Stimulated activated CD4-positive, alpha-beta T cell treated with anti-CD3 and anti-CD28 coated beads, Interleukin-1b, Interleukin-23, amount 100 ng/mL, for 4 hours (primary cell): ENCODE data around the gene DGLUCY.
"Not testable (repeated sequence)": the region's sequence is repeated elsewhere in the genome, so short reads cannot be mapped to it uniquely, and the experiment has no call there.

Experiments used
- DNase-seq, 2 donors: peaks; one replicate each; pipeline ENCODE4 v3.0.0-alpha.2; 2020; ENCODE audit warnings: low read depth in 2 of 2

The DGLUCY gene

DNA sequence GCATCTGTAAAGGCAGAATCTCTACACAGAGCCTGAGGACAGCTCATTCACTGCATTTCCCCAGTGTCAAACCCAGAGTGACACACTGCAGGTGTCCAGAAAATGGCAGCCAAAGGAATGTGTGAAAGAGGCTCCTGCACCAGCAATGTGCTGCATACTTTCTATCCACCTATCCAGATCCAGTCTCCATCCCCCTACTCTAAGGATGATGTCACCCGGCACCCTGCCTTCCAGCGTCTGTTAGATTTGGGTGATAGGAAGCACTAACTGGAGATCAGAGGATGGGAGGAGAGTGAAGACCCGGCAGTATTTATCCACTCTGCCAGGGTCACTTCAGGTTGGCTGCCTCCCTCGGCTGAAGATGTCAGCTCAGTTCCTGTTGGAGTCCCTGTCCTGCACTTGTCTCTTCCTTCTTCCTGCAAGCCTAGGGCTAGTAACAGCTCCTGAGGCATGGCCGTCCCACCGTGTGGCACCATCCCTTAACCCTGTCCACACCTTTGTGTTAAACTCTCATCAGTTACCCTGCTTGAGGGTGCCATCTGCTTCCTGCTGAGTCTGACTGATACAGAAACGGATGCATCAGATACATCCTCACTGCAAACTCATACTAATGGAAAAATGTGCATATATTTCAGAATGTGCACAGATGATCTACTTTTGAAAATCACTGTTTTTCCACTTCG, 143.6 kb downstream of the DGLUCY start:
- DNase-seq = no peak

DNA sequence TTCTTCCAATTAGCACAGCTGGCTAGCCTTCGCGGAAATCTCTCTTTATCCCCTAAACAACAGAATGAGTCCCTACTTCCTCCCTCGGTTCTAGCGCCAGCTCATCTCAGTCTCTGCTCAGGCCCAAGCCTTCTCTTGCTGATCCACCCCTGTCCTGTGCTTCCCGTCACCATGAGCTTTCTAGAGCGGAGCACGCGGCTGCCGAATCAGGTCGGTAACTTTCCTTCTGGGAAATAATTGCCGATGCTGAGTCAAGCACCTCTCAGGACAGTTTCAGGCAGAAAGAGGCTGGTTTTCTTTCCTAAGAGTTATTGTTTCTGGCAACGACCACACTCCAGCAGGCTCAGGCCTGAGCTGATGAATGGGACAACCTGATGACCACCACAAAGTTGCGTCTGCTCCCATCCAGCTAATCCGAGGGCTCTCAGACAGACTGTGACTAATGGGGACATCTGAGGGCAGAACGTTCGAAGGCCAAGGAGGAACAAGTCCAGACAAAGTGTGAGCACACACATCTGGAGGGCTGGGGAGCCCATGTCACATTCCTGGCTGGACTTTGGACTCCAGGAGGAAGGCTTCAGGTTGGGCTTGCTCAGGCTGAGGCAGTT, 144.2 kb downstream of the DGLUCY start:
- DNase-seq = no peak

DNA sequence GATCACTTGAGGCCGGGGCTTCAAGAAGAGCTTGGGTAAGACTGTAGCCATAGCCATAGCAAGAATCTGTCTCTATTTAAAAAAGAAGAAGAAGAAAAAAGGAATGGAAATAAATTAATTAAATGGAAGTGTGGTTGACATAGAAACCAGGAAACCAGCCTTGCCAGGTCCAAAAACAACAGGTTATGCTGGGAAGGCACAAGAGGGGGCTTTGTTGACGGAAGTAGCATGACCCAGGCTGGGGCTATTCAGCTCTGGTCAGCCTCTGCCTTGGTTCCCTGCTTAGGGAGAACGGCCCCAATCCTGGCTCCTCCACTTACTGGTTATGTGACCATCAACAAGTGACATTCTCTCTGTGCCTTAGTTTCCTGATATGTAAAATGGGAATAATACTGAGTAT, 145.0 kb downstream of the DGLUCY start:
- no peak for DNase-seq

DNA sequence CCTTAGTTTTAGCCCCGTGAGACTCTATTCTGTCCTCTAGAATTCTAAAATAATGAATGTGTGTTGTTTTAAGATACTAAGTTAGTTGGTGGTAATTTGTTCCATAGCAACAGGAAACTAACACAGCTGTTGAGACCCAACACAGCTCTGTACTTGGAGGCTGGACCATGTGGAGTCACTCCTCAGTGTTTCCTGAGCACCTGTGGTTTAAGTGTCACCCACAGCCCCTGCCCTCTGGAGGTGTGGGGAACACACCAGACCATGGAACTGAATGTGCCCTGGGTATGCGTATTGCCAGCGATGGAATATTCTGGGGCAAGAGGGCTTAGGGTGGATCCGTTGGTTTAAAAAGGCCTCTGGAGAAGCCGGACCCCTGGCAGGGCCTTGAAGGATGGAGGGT, 147.2 kb downstream of the DGLUCY start:
- DNase-seq = no peak

DNA sequence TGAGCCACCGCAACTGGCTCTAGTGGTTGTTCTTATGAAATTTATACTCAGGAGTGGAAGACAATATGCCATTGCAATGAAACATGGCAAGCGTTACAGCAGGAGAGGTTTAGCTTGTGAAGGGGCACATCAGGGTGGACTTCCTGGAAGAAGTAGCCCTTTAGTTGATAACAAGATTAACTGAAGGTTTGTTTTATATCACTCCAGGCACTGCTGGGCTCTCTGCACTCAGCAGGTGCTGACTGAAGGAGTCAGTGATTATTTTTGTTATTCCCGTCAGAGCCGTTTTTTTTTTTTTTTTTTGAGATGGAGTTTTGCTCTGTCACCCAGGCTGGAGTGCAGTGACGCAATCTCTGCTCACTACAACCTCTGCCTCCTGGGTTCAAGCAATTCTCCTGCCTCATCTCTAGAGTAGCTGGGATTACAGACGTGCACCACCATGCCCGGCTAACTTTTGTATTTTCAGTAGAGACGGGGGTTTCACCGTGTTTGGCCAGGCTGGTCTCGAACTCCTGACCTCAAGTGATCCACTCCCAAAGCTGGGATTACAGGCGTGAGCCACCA, 148.2 kb downstream of the DGLUCY start:
- no peak for DNase-seq

- no peak for DNase-seq
Measured at GRCh38 chr14:91263329-91263728, 149.5 kb downstream of the DGLUCY start.

DNA sequence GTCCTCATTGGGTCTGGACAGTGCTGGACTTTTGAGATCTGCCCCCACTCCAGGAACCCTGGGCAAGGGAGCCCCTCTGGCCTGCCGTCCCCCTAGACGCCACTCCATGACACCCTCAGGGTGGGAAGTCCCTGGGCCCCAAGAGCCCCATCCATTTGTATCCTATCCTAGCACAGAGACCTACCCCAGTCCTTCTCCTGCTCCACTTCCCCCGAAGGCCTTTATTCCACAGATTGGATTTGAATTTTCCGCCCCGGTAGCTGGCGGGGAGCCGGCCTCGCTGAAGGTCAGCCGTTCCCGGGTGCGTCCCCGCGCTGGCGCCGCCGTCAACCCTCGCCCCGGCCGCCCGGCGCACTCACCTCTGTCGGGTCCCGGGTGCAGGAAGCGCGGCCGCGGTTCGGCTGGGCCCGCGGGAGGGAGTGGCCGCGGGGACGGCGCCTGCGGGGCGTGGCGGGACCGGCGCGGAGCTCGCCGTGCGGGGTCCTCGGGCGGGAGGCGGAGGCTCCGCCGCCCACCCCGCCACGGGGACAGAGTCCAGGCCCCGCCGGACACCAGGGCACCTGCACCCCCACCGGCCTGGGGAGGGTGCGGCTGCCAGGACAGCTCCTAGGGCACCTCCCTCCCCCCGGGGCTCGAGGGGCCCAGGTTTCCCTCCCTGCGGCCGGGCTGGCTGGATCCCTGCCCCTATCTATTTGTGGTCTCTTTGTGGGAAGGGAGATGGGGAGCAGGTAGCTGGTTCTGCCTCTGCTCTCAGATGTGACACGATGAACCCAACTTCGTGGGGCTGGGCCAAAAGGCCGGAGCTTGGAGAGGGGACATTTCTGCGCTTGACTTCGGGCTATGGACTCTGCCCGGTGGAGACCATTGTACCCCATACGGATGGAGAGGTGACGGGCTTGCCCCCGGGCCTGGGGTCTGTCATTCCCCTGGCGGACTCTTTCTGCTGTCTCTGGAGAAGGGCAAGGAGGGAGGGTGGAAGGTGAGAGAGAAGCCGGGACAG, 150.6 kb downstream of the DGLUCY start:
- peak in 1 of 2 donors; percentile 25 for DNase-seq

- DNase-seq = no peak
Measured at GRCh38 chr14:91265404-91265803, 151.5 kb downstream of the DGLUCY start.

DNA sequence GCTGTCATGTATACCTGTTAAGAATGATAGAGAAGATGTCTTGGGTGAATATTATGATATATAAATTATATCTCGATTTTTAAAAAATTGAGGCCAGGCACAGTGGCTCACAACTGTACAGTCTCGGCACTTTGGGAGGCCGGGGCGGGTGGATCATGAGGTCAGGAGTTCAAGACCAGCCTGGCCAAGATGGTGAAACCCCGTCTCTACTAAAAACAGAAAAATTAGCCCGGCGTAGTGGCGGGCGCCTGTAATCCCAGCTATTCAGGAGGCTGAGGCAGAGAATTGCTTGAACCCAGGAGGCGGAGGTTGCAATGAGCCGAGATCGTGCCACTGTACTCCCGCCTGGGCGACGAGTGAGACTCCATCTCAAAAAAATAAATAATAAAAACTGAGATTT, 152.4 kb downstream of the DGLUCY start:
- not testable (repeated sequence) for DNase-seq

DNA sequence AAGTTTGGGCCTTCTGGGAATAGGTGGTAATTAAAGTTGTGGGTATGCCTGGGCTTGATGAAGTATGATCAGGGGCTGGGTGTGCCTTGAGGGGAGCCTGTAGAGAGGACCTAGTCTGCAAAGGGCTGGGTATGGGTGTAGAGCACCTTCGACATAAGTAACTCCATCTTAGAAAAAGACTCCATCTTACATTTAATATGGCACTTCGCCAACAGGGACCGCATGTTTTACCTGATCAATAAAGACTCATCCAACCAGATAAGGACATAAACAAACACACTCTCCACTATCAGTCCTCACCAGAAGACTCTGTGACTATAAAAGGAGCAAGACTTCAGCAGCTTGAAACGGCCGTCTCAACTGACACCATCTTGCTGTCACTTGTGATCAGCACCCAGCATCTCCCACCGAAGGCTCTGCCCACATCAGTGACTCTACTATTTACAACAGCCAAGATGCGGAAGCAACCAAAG, 154.1 kb downstream of the DGLUCY start:
- DNase-seq = no peak

DNA sequence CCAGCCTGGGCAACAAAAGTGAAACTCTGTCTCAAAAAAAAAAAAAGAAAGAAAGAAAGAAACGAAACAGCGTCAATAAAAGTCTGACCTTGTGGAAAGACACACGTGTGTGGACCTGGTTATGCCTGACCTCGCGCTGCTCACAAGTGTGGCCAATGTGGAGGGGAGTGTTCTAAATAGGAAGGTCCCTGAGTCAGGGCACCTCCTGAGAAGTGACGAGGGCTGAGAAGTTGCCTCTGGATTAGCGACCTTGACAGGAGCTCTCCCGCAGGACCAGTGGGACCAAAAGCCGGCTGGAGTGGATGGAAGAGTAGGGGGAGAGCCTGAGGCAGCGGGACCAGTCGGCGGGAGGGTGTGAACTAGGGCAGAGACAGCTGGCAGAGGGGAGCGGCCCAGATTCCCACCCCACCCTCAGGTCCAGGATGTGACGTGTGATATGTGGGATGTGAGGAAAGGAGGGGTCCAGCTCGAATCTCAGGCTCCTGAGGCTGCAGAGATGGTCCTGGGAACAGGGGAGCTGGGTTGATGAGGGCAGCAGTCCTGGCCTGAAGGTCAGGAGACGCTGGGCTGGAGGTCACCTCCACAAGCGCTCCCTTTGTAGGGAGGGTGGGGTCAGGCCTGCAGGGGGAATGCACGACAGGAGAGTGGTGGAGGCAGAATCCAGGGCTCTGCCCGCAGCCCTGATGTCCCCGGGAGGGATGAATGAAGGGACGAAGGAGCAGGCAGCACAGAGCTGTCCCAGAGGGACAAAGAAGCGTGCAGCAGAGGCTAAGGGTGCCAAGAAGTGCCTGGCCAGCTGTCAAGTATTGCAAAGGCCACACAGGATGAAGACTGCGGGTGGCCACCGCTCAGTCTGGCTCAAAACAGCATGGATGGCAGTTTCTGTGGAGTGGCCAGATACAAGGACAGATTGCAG, 155.5 kb downstream of the DGLUCY start:
- no peak for DNase-seq

- no peak for DNase-seq
Measured at GRCh38 chr14:91270188-91270587, 156.3 kb downstream of the DGLUCY start.

DNA sequence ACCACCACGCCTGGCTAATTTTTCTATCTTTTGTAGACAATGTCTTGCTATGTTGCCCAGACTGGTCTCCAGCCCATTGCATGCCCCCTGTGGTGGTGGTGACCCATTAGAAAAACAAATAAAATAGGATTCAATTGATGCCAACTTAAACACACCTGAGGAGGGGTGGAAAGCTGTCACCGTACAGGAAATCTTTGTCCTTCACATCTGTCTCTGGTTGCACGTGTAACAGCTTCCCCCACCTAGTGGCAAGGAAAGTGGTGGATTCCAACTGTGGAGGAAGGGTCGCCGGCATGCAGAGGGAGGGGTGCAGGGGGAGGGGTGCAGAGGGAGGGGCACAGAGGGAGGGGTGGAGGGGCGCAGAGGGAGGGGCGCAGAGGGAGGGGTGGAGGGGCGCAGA, 156.7 kb downstream of the DGLUCY start:
- DNase-seq = no peak

GRCh38 chr14:91271639-91272038, 157.8 kb downstream of the DGLUCY start:
- DNase-seq = no peak

DNA sequence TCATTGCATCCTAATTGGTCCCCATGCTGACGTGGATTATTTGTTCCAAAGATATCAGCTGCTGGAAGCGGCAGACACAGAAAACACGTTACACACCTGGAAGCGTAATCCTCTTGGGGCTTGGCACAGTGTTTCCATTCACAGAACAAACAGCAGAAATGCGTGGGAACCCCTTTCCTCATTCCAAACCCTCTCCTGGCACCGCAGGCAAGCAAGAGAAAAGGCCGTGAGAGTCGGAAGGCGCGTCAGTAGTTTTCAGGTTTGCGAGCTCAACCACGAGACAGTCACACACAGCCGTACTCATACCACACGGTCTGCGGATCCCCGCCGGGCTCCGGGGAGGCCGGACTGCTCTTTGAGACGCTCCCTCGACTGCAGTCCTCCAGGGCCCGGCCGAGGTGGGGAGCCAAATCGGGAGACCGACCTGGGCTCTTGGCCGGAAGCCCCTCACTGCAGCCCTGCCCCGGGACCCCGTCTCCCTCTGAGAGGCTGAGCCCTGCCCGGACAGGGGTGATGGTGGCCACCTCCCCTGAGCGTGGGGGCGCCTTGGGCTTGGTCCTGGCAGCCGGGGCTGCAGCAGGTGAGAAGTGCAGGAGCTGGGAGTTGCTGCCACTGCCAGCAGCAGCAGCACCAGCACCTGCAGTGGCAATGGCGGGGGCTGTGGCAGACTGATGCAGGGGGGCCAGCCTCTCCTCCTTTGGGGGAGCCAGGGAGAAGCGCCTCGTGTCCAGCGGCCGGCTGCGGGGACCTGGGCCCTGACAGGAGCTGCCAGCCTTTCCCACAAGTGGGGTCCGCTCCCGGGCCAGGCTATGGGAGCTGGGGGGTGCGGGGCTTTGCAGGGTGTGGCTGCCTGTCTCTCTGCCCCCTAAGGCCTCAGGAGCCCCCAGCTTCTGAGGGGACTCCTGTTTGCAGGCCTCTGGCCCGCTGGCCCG, 158.7 kb downstream of the DGLUCY start:
- no peak for DNase-seq

DNA sequence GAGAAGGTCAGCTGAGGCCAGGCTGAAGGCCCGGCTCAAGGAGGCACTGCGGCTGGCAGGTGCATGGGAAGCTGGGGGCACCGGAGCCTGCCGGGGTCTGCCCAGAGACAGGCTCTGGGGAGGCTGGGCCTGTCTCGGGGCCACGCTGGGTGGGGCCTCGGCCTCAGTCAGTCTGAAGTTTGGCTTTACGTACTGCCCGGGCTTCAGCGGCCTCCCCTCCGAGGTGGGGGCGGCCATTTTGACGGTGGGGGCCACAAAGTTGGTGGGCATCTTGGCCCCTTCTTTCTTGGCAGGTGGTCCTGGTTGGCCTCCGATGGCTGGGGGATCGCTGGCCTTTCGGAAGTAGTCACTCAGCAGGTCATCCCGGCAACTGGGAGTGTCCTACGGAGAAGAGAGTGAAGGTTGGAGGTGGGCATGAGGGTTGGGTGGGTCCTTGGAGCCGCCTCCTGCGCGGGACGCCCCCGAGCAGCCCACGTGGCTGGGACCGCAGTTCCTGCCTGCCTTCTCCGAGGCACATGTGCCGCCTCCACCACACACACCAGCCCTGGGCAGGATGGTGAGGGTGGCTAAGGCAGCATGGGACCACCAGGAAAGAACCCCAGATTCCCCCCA, 159.5 kb downstream of the DGLUCY start:
- no peak for DNase-seq

- no peak for DNase-seq
Measured at GRCh38 chr14:91273885-91274273, 160.0 kb downstream of the DGLUCY start.

DNA sequence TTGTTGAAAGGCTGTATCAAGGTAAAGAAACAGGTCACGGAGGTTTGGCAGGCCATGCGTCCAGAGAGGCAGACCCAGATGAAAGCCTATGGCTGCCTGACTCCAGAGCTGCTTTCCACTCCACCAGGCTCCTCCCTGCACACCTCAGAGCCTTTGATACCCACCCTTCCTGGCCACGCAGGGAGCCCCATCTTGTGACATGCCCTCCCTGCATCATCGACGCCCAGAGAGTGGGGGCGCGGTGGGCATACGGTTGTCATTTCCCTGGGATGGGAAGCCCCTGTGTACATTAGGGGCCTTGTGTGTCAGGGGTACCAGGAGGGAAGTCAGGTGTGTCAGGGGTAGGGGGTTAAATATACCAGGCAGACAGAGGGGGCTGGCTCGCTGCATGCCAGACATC, 160.9 kb downstream of the DGLUCY start:
- DNase-seq = no peak
